RWPE2 (cell line): ENCODE results near the gene THOC2.

ENCODE experiments used
- ATAC-seq: fragments of 200-7000 bp; cut with Tn5 transposase; 3 replicates; pipeline ENCODE4 v1.9.1; 2021; ENCODE audit warnings: low read depth
- DNase-seq: peaks from one replicate; pipeline ENCODE4 v3.0.0-alpha.2; 2020; ENCODE audit warnings: low spot score
- H3K27ac ChIP-seq: fragments of 450-650 bp; 2 replicates; pipeline ENCODE4 v1.5.1; 2017; ENCODE audit warnings: mild to moderate bottlenecking; ENCODE audit not compliant: poor library complexity, severe bottlenecking
- H3K27me3 ChIP-seq: fragments of 250-450 bp; sonication (Bioruptor Pico); 2 replicates; pipeline ENCODE4 v1.5.1; 2021; ENCODE audit warnings: mild to moderate bottlenecking, moderate library complexity; ENCODE audit not compliant: insufficient read depth, poor library complexity, severe bottlenecking
- H3K36me3 ChIP-seq: fragments of 250-450 bp; sonication (Bioruptor Pico); 2 replicates; pipeline ENCODE4 v1.5.1; 2020; ENCODE audit warnings: low read depth, mild to moderate bottlenecking, moderate library complexity
- H3K4me1 ChIP-seq: fragments of 250-450 bp; sonication (Bioruptor Pico); 2 replicates; pipeline ENCODE4 v1.5.1; 2021; ENCODE audit warnings: mild to moderate bottlenecking, moderate library complexity; ENCODE audit not compliant: insufficient read depth, poor library complexity, severe bottlenecking
- H3K4me3 ChIP-seq: fragments of 250-450 bp; sonication (Bioruptor Pico); 2 replicates; pipeline ENCODE4 v1.5.1; 2021; ENCODE audit warnings: mild to moderate bottlenecking, moderate library complexity; ENCODE audit not compliant: severe bottlenecking
- H3K9me3 ChIP-seq: fragments of 250-450 bp; sonication (Bioruptor Pico); 2 replicates; pipeline ENCODE4 v1.5.1; 2021; ENCODE audit warnings: mild to moderate bottlenecking, moderate library complexity; ENCODE audit not compliant: severe bottlenecking
- TF ChIP-seq, protein P1 (sequence below): fragments of 450-650 bp; IDR thresholded peaks from one replicate; pipeline ENCODE4 v1.5.1; 2017; ENCODE audit warnings: mild to moderate bottlenecking, moderate library complexity; ENCODE audit not compliant: poor library complexity, severe bottlenecking

THOC2 gene

DNA sequence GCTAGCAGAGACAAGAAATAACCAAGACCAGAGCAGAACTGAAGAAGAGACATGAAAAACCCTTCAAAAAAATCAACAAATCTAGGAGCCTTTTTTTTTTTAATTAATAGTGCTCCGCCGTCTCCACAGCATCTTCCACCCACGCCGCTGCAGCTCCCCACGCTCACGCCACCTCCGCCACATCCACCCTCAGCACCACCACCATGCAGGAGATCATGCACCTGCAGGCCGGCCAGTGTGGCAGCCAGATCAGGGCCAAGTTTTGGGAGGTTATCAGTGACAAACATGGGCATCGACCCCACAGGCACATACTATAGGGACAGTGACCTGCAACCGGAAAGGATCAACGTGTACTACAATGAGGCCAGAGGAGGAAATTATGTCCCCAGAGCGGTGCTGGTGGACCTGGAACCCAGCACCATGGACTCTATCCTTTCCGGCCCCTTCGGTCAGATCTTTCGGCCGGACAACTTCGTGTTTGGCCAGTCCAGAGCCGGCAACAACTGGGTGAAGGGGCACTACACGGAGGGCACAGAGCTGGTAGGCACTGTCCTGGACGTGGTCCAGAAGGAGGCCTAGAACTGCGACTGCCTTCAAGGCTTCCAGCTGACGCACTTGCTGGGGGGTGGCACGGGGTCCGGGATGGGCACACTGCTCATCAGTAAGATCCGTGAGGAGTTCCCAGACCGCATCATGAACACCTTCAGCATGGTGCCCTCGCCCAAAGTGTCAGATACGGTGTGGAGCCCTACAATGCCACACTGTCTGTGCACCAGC is 171.2 kb downstream of the THOC2 start:
- TF ChIP-seq, protein P1, sequence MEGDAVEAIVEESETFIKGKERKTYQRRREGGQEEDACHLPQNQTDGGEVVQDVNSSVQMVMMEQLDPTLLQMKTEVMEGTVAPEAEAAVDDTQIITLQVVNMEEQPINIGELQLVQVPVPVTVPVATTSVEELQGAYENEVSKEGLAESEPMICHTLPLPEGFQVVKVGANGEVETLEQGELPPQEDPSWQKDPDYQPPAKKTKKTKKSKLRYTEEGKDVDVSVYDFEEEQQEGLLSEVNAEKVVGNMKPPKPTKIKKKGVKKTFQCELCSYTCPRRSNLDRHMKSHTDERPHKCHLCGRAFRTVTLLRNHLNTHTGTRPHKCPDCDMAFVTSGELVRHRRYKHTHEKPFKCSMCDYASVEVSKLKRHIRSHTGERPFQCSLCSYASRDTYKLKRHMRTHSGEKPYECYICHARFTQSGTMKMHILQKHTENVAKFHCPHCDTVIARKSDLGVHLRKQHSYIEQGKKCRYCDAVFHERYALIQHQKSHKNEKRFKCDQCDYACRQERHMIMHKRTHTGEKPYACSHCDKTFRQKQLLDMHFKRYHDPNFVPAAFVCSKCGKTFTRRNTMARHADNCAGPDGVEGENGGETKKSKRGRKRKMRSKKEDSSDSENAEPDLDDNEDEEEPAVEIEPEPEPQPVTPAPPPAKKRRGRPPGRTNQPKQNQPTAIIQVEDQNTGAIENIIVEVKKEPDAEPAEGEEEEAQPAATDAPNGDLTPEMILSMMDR = no peak
- Histone ChIP-seq H3K27ac (no peak overlapping the region), H3K4me1 (no peaks in the 10 kb centered on the region), H3K36me3 (no peaks in the 10 kb centered on the region), H3K9me3 (no peaks in the 10 kb centered on the region), H3K27me3 (no peaks in the 10 kb centered on the region), H3K4me3 (no peak overlapping the region)
- DNase-seq = no peak
- no peak for ATAC-seq

DNA sequence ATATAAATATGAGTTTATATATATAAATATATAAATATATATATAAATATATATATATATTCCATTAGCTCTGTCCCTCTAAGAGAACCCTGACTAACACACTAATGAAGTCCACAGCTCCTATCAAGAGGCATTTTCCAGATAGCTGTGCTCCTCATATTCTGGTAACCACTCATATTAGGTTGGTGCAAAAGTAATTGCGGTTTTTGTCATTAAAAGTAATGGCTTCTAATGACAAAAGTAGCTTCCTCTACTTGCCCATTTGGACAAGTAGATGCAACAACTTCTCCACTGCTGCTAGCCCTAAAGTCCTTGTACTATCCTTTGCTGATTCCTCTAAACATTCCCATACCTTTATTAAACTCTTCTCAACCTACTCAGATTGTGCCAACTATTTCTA is 182.0 kb downstream of the THOC2 start:
- Histone ChIP-seq H3K27me3 (no peaks in the 10 kb centered on the region), H3K27ac (no peak overlapping the region), H3K9me3 (no peaks in the 10 kb centered on the region), H3K36me3 (no peaks in the 10 kb centered on the region), H3K4me3 (no peak overlapping the region), H3K4me1 (no peaks in the 10 kb centered on the region)
- DNase-seq = no peak
- no peak for ATAC-seq
- TF ChIP-seq, protein P1 = no peak
